LNCAP (cell line): Measurements from ENCODE around the gene ASZ1.

Experiments
- CTCF ChIP-seq: fragments of 450-650 bp; IDR thresholded peaks from 2 replicates; pipeline ENCODE4 v1.5.1; 2017; ENCODE audit warnings: mild to moderate bottlenecking

Gene ASZ1

GRCh38 chr7:117313582-117313981 is 113.7 kb downstream of the ASZ1 start:
- TF ChIP-seq CTCF, result no peak
